Activated CD8-positive, alpha-beta T cell treated with anti-CD3 and anti-CD28 coated beads for 36 hours (primary cell): Measurements from ENCODE around the gene ATP2A1. TPM values are rescaled to one million over a fixed set of nuclear protein-coding genes. Genes with fewer than 3 reads are reported as not detected.

Experiments
- ATAC-seq: fragments of 200-7000 bp; cut with Tn5 transposase; one replicate; pipeline ENCODE4 v1.10.0; 2021; ENCODE audit warnings: mild to moderate bottlenecking, moderate library complexity
- CTCF ChIA-PET: fragments of 350-600 bp; sonication (Branson Sonifier 250); formaldehyde crosslinking; loops from one replicate; lab custom pipeline; 2021; ENCODE audit warnings: antibody characterized with exemption; lab: Charles Lee
- POLR2A ChIA-PET: fragments of 350-600 bp; sonication (Branson Sonifier 250); formaldehyde crosslinking; loops from one replicate; lab custom pipeline; 2021; ENCODE audit warnings: antibody characterized with exemption; lab: Charles Lee
- DNase-seq: peaks from one replicate; pipeline ENCODE4 v3.0.0-alpha.2; 2020
- H3K27ac Mint-ChIP-seq: one replicate; pipeline ENCODE4 v1.8.0; 2021; ENCODE audit warnings: mild to moderate bottlenecking, mixed read lengths
- H3K27me3 Mint-ChIP-seq: one replicate; pipeline ENCODE4 v1.8.0; 2021; ENCODE audit warnings: mixed read lengths
- H3K36me3 Mint-ChIP-seq: one replicate; pipeline ENCODE4 v1.8.0; 2021; ENCODE audit warnings: low read depth, mixed read lengths
- H3K4me1 Mint-ChIP-seq: one replicate; pipeline ENCODE4 v1.8.0; 2021; ENCODE audit warnings: low read depth, mixed read lengths
- H3K4me3 Mint-ChIP-seq: one replicate; pipeline ENCODE4 v1.8.0; 2021; ENCODE audit warnings: mild to moderate bottlenecking, moderate library complexity, mixed read lengths
- H3K9me3 Mint-ChIP-seq: one replicate; pipeline ENCODE4 v1.8.0; 2021; ENCODE audit warnings: mixed read lengths
- CTCF ChIP-seq: fragments of 200-600 bp; IDR thresholded peaks from one replicate; pipeline ENCODE4 v1.8.0; 2022; ENCODE audit warnings: antibody characterized with exemption, mild to moderate bottlenecking
- intact Hi-C: fragments of 100-400 bp; cut with micrococcal nuclease; formaldehyde crosslinking; loops from one replicate; pipeline ENCODE4 v1.10.0; 2022
- total RNA-seq, 2 experiments: library from RNA; stranded (reverse); gene quantifications; one replicate each; pipeline ENCODE4 v1.2.3, GENCODE V29; 2021

Gene ATP2A1
- total RNA-seq, 2 experiments from 2014 or later = 2.1 to 2.5 TPM

DNA sequence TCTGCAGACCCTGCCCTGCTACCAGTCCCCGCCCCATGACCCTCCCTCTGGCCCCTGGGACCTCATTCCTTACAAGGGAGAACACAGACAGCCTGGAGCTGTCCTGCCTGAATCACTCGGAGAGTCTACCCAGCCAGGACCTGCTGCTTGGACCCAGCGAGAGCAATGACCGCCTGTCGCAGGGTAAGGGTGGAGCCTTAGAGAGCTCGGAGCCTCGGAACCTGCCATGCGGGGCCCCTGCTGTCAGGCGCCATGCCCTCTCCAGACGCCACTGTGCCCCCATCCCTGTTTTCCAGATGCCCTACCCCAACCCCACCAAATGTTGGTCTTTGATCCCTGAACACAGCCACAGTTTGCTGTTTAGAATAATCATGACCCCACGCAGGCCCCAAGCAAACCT lies 9.1 kb upstream of the ATP2A1 start:
- ChIA-PET CTCF (interaction anchor here (8.8 kb wide), 1 partner anchor 75 kb away, joined by 49 read pairs; no protein-coding TSS in a partner anchor), POLR2A (no interaction called here)
- H3K9me3 Mint-ChIP-seq = no peaks in the 10 kb centered on the region
- DNase-seq (no peak), ATAC-seq (no peak)
- intact Hi-C loops = no loop called here
- no peak for TF ChIP-seq CTCF
- H3K4me1 Mint-ChIP-seq = peaks cover 15% of the 10 kb centered on the region
- H3K27ac Mint-ChIP-seq = no peak overlapping the region
- H3K4me3 Mint-ChIP-seq = no peak overlapping the region
- peaks cover 11% of the 10 kb centered on the region for H3K36me3 Mint-ChIP-seq
- no peaks in the 10 kb centered on the region for H3K27me3 Mint-ChIP-seq

DNA sequence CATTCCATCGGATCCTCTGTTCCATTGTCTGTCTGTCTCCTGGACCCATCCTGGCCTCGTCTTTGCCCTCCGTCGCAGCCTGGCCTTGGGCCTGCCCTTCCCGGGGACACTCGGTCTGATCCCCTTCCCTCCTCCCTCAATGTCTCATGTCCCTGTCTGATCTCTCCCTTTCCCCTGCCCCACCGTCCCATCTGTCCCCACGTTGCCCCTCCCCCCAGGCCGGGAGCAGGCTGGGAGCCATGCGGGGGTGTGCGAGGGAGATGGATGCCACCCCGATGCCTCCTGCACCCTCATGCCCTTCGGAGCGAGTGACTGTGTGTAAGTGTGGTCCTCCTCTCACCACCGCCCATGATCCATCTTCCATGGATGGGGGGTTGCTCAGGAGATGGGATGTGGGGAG lies 5.3 kb upstream of the ATP2A1 start:
- TF ChIP-seq CTCF = no peak
- H3K9me3 Mint-ChIP-seq = no peaks in the 10 kb centered on the region
- no peak for ATAC-seq
- H3K36me3 Mint-ChIP-seq = peaks cover 13% of the 10 kb centered on the region
- no peak overlapping the region for H3K4me3 Mint-ChIP-seq
- ChIA-PET CTCF (interaction anchor here (0.9 to 8.8 kb wide), 8 partner anchors 10 to 81 kb away, joined by 3 to 49 read pairs (median 6); partner anchors contain the start of gene SH2B1), POLR2A (interaction anchor here (0.6 to 1.6 kb wide), 5 partner anchors 9 to 72 kb away, joined by 3 to 11 read pairs (median 3); partner anchors contain the start of gene SH2B1)
- intact Hi-C loops = loop anchor here (5.0 kb wide), 1 partner anchor 64 kb away; no protein-coding TSS in a partner anchor
- no peaks in the 10 kb centered on the region for H3K27me3 Mint-ChIP-seq
- H3K27ac Mint-ChIP-seq = no peak overlapping the region
- DNase-seq = no peak
- H3K4me1 Mint-ChIP-seq = peaks cover 2% of the 10 kb centered on the region

DNA sequence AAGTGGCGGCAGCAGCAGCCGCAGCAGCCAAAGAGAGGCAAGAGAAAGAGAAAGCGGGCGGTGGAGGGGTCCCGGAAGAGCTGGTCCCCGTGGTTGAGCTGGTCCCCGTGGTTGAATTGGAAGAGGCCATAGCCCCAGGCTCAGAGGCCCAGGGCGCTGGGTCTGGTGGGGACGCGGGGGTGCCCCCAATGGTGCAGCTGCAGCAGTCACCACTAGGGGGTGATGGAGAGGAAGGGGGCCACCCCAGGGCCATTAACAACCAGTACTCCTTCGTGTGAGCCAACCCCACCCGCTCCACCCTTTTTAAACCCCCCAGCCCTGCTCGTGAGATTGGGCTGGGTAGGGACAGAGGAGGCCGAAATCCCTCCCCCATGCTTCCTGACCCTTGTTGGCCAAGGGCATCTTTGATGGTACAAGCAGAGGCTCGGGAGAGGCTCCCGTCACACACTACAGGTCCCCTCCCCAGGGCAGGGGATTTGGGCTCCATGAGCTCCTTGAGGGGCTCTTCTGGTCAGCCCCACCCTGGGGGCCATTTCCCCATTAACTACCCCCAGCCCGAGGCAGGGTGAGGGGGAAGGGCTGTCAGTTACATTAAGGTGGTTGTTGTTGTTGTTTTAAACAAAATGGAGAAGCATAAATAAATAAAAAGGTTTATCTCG lies 4.6 kb upstream of the ATP2A1 start:
- Mint-ChIP-seq H3K27ac (no peak overlapping the region), H3K4me3 (no peak overlapping the region), H3K9me3 (no peaks in the 10 kb centered on the region), H3K36me3 (peaks cover 13% of the 10 kb centered on the region), H3K27me3 (no peaks in the 10 kb centered on the region), H3K4me1 (peaks cover 6% of the 10 kb centered on the region)
- ChIA-PET CTCF (interaction anchor here (0.9 to 8.8 kb wide), 11 partner anchors 10 to 147 kb away, joined by 3 to 49 read pairs (median 4); partner anchors contain the start of gene SH2B1), POLR2A (interaction anchor here (0.6 to 1.6 kb wide), 6 partner anchors 10 to 72 kb away, joined by 3 to 11 read pairs (median 3); partner anchors contain the start of genes ATXN2L and SH2B1)
- ATAC-seq (peak; percentile 94), DNase-seq (peak; percentile 66)
- peak; percentile 85 for TF ChIP-seq CTCF
- intact Hi-C loops = loop anchor here (5.0 kb wide), 1 partner anchor 64 kb away; no protein-coding TSS in a partner anchor

DNA sequence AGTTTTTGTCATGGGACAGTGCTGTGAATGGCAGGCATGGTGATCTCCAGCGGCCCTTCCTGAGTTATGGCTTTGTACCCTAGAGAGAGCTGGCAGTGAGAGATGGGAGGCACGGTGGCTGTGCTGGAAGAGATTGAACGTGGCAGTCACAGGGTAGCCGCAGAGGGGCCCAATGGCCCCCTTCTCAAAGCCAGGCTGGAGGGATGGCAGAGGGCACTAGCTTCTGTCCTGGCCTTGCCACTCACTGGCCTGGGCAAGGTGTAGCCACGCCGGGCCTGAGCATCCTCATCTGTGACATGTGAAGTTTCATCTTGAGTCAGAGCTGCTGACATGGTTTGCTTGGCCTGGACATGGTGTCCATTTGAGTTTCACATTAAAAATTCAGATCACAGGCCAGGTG lies 3.9 kb upstream of the ATP2A1 start:
- H3K4me1 Mint-ChIP-seq = peaks cover 13% of the 10 kb centered on the region
- TF ChIP-seq CTCF = no peak
- H3K27me3 Mint-ChIP-seq = no peaks in the 10 kb centered on the region
- POLR2A ChIA-PET = interaction anchor here (0.6 to 2.0 kb wide), 5 partner anchors 11 to 71 kb away, joined by 3 to 11 read pairs (median 4); partner anchors contain the start of genes ATXN2L and SH2B1
- no peaks in the 10 kb centered on the region for H3K9me3 Mint-ChIP-seq
- H3K4me3 Mint-ChIP-seq = no peak overlapping the region
- ATAC-seq = no peak
- no peak for DNase-seq
- intact Hi-C loops = loop anchor here (5.0 kb wide), 1 partner anchor 63 kb away; no protein-coding TSS in a partner anchor
- peaks cover 13% of the 10 kb centered on the region for H3K36me3 Mint-ChIP-seq
- CTCF ChIA-PET = interaction anchor here (1.0 to 8.8 kb wide), 9 partner anchors 11 to 146 kb away, joined by 3 to 49 read pairs (median 4); partner anchors contain the start of gene SH2B1
- H3K27ac Mint-ChIP-seq = no peak overlapping the region
